Heart left ventricle (tissue), 13 donors: Measurements from ENCODE around the gene PACSIN2.

Source experiments
- CTCF ChIP-seq, 12 donors: fragments of 200-600 bp; sonication (generic) in 4 of 12; IDR thresholded peaks; one replicate each; pipeline versions ENCODE4 v1.5.0 to v1.8.0; 2018 to 2022; ENCODE audit warnings: antibody characterized with exemption in 12 of 12, mild to moderate bottlenecking in 5 of 12
- POLR2A ChIP-seq, 2 donors: fragments of 450-650 bp; IDR thresholded peaks; one replicate each; pipeline ENCODE4 v1.6.1; 2017; ENCODE audit warnings: antibody characterized with exemption in 2 of 2, mild to moderate bottlenecking in 2 of 2, moderate library complexity in 2 of 2
- donor health status: ischemic (EF 13 %, LVEDD 7.1; RV severe dilation, severe dysfunction).
- donor health status: DM: no; HTN: yes; CAD: no.
- donor health status: DM: no; HTN: no; CAD: no.
- donor health status: ischemic (EF 25% LVEDD 6.9; RV normal size, moderate dysfunction).
- donor health status: ischemic (EF 25% LVEDD 5.7; RV mildly dilated, moderate dysfunction).
- donor health status: ischemic (EF 35%, LVEDD 5.7; RV mildly dilated, moderate dysfunction).
- donor health status: nonischemic (EF 11% LVEDD 7.7; RV severe dilation, severe dysfunction).
- donor health status: DM: yes; HTN: yes; CAD: no.
- donor health status: PGD.
- donor health status: ischemic (EF 29% LVEDD 5.4; RV normal size, mild dysfunction).
- donor health status: nonischemic (EF 23%, LVEDD 6.1; RV moderate dilation, normal function).

GRCh38 chr22:42957958-42958357, 57.0 kb downstream of the PACSIN2 start:
- no peak for TF ChIP-seq CTCF (IDR thresholded peaks at IDR 0.05)
- no peak for TF ChIP-seq POLR2A (IDR thresholded peaks at IDR 0.05)
